LNCaP clone FGC (cell line): ENCODE measurements around the gene NUP160.
"Not testable (repeated sequence)": the region's sequence is repeated elsewhere in the genome, so short reads cannot be mapped to it uniquely, and the experiment has no call there.

Source experiments
- DNase-seq: peaks from one replicate; pipeline ENCODE4 v3.0.0-alpha.2; 2011; ENCODE audit warnings: low read depth
- H3K4me3 ChIP-seq: 2 replicates; pipeline ENCODE4 v1.5.1; 2011; ENCODE audit warnings: mild to moderate bottlenecking, low read depth, low read length, control low read depth
- CTCF ChIP-seq: IDR thresholded peaks from 2 replicates; pipeline ENCODE4 v1.5.1; 2012; ENCODE audit warnings: mild to moderate bottlenecking; ENCODE audit not compliant: control insufficient read depth, insufficient read depth; ENCODE audit errors: extremely low read depth

Gene NUP160

GRCh38 chr11:47887910-47888569 is 39.9 kb upstream of the NUP160 start:
- no peak overlapping the region for H3K4me3 ChIP-seq
- TF ChIP-seq CTCF = no peak
- no peak for DNase-seq

- H3K4me3 ChIP-seq = no peak overlapping the region
- DNase-seq = no peak
- TF ChIP-seq CTCF = no peak
Measured at GRCh38 chr11:47886096-47886495, 37.9 kb upstream of the NUP160 start.

- not testable (repeated sequence) for DNase-seq
Measured at GRCh38 chr11:47882437-47882836, 34.3 kb upstream of the NUP160 start.

GRCh38 chr11:47881145-47881544 is 33.0 kb upstream of the NUP160 start:
- TF ChIP-seq CTCF = no peak
- DNase-seq = no peak

More at GRCh38 chr11:47882437-47882836, 34.3 kb upstream of the NUP160 start:
- H3K4me3 ChIP-seq = not testable (repeated sequence)

GRCh38 chr11:47879259-47880158 is 31.4 kb upstream of the NUP160 start:
- no peak for DNase-seq
- TF ChIP-seq CTCF = no peak
- H3K4me3 ChIP-seq = no peak overlapping the region

More at GRCh38 chr11:47881145-47881544, 33.0 kb upstream of the NUP160 start:
- H3K4me3 ChIP-seq = no peak overlapping the region

- not testable (repeated sequence) for DNase-seq, H3K4me3 ChIP-seq
Measured at GRCh38 chr11:47875858-47876257, 27.7 kb upstream of the NUP160 start.

GRCh38 chr11:47870404-47870803 is 22.3 kb upstream of the NUP160 start:
- DNase-seq = no peak
- no peak for TF ChIP-seq CTCF
- no peak overlapping the region for H3K4me3 ChIP-seq
